Breast epithelium (tissue), 3 donors: ENCODE results near the gene DKK2.

Experiments used
- POLR2A ChIP-seq: fragments of 450-650 bp; IDR thresholded peaks from one replicate; pipeline ENCODE4 v1.6.1; 2016; ENCODE audit warnings: antibody characterized with exemption, mild to moderate bottlenecking, moderate library complexity
- POLR2AphosphoS5 ChIP-seq, 3 donors: sonication (generic); formaldehyde crosslinking; IDR thresholded peaks; one replicate each; pipeline ENCODE4 v1.6.1; 2017; ENCODE audit warnings: antibody characterized with exemption in 3 of 3
- TF ChIP-seq, protein P1 (sequence below), 3 donors: fragments of 450-650 bp; IDR thresholded peaks; one replicate each; pipeline ENCODE4 v1.5.1; 2016 to 2017; ENCODE audit warnings: antibody characterized with exemption in 3 of 3, mild to moderate bottlenecking in 3 of 3, moderate library complexity in 3 of 3

DNA sequence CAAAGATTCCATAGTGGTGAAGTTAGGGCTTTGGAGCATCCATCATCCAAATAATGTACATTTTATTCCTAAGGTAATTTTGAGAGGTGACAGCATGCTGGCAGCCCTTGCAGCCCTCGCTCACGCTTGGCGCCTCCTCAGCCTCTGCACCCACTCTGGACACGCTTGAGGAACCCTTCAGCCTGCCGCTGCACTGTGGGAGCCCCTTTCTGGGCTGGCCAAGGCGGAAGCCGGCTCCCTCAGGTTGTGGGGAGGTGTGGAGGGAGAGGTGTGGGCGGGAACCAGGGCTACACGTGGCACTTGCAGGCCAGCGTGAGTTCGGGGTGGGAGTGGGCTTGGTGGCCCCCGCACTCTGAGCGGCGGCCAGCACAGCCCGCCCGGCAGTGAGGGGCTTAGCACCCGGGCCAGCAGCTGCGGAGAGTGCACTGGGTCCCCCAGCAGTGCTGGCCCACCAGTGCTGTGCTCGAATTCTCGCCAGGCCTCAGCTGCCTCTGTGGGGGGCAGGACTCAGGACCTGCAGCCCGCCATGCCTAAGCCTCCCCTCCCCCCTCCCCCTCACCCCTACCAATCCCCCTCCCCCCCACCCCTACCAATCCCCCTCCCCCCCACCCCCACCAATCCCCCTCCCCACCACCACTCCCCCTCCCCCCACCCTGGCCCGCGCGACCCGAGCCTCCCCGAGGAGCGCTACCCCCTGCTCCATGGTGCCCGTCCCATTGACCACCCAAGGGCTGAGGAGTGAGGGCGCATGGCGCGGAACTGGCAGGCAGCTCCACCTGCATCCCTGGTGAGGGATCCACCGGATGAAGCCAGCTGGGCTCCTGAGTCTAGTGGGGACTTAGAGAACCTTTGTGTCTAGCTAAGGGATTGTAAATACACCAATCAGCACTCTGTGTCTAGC is 37.0 kb upstream of the DKK2 start:
- TF ChIP-seq, protein P1, sequence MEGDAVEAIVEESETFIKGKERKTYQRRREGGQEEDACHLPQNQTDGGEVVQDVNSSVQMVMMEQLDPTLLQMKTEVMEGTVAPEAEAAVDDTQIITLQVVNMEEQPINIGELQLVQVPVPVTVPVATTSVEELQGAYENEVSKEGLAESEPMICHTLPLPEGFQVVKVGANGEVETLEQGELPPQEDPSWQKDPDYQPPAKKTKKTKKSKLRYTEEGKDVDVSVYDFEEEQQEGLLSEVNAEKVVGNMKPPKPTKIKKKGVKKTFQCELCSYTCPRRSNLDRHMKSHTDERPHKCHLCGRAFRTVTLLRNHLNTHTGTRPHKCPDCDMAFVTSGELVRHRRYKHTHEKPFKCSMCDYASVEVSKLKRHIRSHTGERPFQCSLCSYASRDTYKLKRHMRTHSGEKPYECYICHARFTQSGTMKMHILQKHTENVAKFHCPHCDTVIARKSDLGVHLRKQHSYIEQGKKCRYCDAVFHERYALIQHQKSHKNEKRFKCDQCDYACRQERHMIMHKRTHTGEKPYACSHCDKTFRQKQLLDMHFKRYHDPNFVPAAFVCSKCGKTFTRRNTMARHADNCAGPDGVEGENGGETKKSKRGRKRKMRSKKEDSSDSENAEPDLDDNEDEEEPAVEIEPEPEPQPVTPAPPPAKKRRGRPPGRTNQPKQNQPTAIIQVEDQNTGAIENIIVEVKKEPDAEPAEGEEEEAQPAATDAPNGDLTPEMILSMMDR (IDR thresholded peaks at IDR 0.05), result no peak
- TF ChIP-seq POLR2A (no peak), POLR2AphosphoS5 (IDR thresholded peaks at IDR 0.05) (no peak)
